ENCODE results near the gene ARMC5.
A peak's percentile ranks its signal among the peaks of the same experiment; 100 is the strongest.
"Not testable (repeated sequence)": the region's sequence is repeated elsewhere in the genome, so short reads cannot be mapped to it uniquely, and the experiment has no call there.

The ARMC5 gene

GRCh38 chr16:31435341-31436220 is 23.7 kb upstream of the ARMC5 start:
- DNase-seq, result no peak

DNA sequence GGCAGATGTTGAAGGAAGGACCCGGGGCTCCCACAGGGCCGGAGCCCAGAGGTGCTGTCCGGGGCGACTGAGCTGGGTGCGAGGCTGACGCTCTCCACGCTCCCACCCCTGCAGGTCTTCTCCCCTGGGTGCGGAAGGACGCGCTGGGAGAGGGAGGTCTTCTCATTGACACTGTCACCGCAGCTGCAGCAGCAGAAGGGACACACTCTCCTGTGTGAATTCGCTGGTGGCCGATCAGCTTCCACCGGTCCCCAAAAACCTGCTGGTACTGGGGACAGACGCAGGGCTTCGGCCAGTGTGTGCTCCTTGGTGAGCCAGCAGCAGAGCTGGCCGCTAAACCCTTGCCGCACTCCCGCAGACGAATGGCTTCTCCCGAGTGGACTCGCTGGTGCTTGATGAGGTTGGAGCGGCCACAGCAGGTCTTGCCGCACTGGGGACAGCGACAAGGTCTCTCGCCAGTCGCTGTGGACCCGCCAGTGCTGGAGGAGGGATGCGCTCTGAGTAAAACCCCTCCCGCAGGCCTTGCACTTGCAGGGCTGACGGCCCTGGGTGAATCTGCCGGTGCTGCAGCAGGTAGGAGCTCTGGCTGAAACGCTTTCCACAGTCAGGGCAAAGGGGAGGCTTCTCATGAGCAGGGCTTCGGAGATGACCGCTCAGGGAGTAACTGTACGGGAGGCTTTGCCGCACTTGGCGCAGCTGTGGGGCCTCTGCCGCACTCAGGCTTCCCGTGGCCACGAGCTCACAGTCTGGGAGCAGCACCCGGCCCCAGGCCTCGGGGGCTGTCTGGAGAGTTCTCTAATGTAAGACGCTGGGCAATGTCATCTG is 22.9 kb upstream of the ARMC5 start:
- DNase-seq, result no peak

GRCh38 chr16:31438414-31438813 is 20.9 kb upstream of the ARMC5 start:
- no peak for DNase-seq

GRCh38 chr16:31439023-31439422 is 20.3 kb upstream of the ARMC5 start:
- not testable (repeated sequence) for DNase-seq

DNA sequence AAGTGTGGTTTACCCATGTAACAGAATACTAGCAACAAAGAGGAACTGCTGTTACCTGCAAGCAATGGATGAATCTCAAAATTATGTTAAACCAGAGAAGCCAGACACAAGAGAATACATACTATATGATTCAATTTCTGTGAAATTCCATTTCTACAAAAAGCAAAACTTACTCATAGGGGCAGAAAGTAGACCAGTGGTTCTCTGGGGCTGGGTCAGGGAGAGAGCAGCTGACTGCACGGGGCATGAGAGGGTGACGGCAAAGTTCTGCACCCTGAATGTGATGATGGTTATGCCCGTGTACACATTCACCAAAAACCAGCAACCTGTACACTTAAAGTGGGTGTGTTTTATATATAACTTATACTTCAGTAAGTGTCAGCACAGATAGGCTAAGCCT is 19.8 kb upstream of the ARMC5 start:
- DNase-seq, result no peak

DNA sequence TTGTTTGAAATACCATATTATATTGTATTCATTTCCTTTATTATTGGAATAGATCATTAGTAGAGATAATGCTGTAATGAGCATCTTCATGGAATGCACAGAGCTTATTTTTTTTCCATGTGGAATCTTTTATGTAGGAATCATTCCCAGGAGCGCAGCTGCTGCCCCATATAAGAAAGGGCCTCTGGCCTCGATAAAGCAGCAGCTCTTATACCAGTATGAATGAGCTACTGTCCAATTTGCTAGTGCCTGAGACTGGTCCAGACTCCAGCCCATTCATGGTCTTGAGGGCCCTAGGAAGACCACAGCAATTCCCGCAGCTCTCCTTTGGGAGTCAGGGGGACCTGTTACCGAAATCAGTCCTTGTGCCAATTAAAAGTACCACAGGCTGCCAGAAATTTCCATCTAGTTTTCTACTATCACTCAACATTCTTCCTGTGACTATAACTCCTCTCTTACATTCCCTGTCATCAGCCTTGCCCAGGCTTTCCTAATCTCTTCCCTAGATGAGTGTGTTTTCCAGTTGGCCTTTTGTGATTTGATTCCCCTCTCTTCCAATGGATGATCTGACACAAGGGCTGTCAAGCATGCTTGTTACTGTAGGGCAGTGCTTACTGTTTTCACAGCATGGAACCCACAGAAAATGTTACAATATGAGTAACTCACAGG is 18.7 kb upstream of the ARMC5 start:
- no peak for DNase-seq

DNA sequence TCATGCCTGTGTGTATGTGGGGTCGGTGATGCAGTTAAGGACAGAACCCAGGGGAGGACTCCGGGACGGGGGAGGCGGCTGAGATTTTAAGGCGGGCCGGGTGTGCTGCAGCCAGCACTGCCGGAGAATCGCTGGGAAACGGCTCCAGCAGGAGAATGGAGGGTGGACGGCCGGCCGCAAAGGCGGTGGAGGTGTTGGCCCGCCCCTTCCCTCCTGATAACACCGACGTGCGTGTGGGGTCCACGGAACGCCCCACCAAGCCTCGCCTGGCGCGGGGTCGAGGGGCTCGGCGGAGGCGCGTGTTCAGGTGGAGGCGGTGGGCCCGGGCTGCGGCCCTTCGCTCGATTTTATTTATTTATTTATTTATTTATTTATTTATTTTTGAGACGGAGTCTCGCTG is 17.3 kb upstream of the ARMC5 start:
- no peak for DNase-seq

GRCh38 chr16:31445931-31446330 is 13.4 kb upstream of the ARMC5 start:
- not testable (repeated sequence) for DNase-seq

- no peak for DNase-seq
Measured at GRCh38 chr16:31451201-31451600, 8.1 kb upstream of the ARMC5 start.

- DNase-seq, result no peak
Measured at GRCh38 chr16:31451681-31452351, 7.5 kb upstream of the ARMC5 start.

- DNase-seq, result no peak
Measured at GRCh38 chr16:31452631-31453106, 6.6 kb upstream of the ARMC5 start.

- DNase-seq, result no peak
Measured at GRCh38 chr16:31453255-31454204, 5.8 kb upstream of the ARMC5 start.

- no peak for DNase-seq
Measured at GRCh38 chr16:31455601-31456314, 3.5 kb upstream of the ARMC5 start.

GRCh38 chr16:31456988-31457360 is 2.3 kb upstream of the ARMC5 start:
- DNase-seq, result no peak

DNA sequence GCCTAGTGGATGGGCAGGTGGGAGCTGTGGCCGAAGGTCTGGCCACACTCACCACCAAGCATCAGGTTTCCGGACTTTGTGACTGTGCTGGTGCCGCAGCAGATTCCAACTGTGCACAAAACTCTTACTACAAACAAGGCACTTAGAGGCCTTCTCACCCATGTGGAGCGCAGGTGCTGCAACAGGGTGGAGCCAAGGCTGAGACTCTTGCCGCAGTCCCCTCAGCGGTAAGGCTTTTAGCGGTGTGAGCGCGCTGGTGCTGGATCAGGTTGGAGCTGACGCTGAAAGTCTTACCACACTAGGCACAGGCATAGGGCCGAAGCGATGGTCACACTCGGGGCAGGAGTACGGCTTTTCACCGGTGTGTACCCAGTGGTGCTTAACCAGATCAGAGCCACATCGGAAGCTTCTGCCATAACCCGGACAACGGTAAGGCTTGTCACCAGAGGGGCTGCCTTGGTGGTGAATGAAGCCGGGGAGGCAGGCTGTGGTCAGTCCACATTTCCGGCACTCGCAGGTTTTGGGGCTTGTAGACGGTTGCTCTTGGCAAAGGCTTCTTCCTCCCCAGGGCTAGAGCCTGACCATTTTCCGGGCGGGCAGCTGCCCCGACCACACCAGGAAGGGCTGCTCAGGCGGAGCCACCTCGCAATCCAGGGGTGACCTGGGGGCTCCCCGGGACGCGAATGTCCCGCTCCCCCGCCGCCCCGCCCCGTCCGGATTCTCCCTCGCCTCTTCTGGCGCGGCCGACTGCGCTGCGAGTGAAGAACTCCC is 1.0 kb upstream of the ARMC5 start:
- no peak for DNase-seq

- peak; percentile 89 for DNase-seq
Measured at GRCh38 chr16:31459687-31460581, 633 bp downstream of the ARMC5 start.

DNA sequence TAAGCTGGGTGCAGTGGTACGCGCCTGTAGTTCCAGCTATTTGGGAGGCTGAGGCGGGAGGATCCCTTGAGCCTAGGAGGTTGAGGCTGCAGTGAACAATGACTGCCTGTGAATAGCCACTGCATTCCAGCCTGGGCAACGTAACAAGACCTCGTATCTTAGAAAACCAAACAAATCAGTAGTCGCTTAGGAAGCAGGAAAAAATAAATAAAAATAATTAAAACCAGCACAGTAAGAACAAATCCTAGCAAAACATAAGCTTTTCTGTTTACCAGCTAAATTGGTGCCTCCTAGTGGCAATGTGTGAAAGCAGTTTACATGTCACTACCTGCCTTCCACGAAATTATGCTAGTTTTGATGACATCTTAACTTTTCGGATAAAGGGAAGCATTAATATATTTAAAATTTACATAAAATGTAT is 1.3 kb downstream of the ARMC5 start:
- DNase-seq, result no peak

DNA sequence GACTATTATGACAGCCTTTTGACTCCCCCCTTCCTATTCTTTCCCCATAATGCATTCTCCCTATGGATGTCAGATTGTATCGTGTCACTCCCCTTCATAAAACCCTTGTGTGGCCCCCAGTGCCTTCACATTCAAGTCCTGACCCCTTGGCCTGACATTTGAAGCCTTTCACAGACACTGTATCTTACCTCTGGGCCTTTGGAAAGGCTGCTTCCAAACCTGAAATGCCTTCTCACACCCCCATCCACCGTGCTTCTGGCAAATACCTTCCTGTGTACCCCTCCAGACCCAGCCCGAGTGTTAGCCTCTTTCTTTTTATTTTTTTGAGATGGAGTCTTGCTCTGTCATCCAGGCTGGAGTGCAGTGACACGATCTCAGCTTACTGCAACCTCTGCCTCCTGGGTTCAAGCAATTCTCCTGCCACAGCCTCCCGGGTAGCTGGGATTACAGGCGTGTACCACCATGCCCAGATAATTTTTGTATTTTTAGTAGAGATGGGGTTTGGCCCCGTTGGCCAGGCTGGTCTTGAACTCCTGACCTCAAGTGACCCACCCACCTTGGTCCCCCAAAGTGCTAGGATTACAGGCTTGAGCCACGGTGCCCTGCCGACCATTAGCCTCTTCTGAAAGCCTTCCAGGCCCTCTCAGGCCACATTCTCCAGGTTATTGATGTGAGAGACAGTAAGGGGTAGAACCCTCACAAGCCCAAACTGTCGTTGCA is 2.1 kb downstream of the ARMC5 start:
- no peak for DNase-seq
